ENCODE data around the gene C3orf80. TPM values are rescaled to one million over a fixed set of nuclear protein-coding genes. Genes with fewer than 3 reads are reported as not detected.

C3orf80 gene
- total and polyA plus RNA-seq, 2 experiments from 2014 or later, result 1.1 to 4.1 TPM

GRCh38 chr3:160265088-160265487 is 39.9 kb downstream of the C3orf80 start:
- no peak for TF ChIP-seq CTCF (IDR thresholded peaks at IDR 0.05; ENCODE audit: low read depth, low read length)

More at GRCh38 chr3:160265088-160265487, 39.9 kb downstream of the C3orf80 start:
- DNase-seq (ENCODE audit: low read depth in 1 of 2, low spot score in 1 of 2), result no peak
- Histone ChIP-seq H3K27me3 (no peaks in the 10 kb centered on the region), H3K27ac (no peak overlapping the region), H3K9me3 (ENCODE audit: low read depth) (no peaks in the 10 kb centered on the region), H3K4me1 (ENCODE audit: low read depth) (no peaks in the 10 kb centered on the region), H3K4me3 (no peak overlapping the region), H3K36me3 (no peaks in the 10 kb centered on the region)

Other genes with a start within 250 kb of the C3orf80 start
- gene IL12A, start 236.6 kb upstream of the C3orf80 start, total RNA-seq, result 0.09 TPM in 1 of 2 replicates, not detected in the other
- not detected in 2 replicates for gene IL12A, start 236.6 kb upstream of the C3orf80 start, polyA plus RNA-seq
- gene IFT80, start 173.8 kb downstream of the C3orf80 start, total RNA-seq, result 30.1 and 42.5 TPM in 2 replicates
- gene IFT80, start 173.8 kb downstream of the C3orf80 start, polyA plus RNA-seq, result 24.1 and 25.0 TPM in 2 replicates
- 33.3 and 91.6 TPM in 2 replicates for gene SMC4, start 174.2 kb downstream of the C3orf80 start, total RNA-seq
- gene SMC4, start 174.2 kb downstream of the C3orf80 start, polyA plus RNA-seq, result 63.0 and 142 TPM in 2 replicates
- 3.2 and 15.5 TPM in 2 replicates for gene TRIM59, start 224.4 kb downstream of the C3orf80 start, total RNA-seq
- gene TRIM59, start 224.4 kb downstream of the C3orf80 start, polyA plus RNA-seq, result 11.1 and 32.3 TPM in 2 replicates

Measured in cardiac muscle cell (in vitro differentiated cells and primary cell).